ENCODE data around the gene ADGRD1. TPM values are rescaled to one million over a fixed set of nuclear protein-coding genes. Genes with fewer than 3 reads are reported as not detected.

ADGRD1 gene
- total RNA-seq, 6 experiments from 2014 or later: not detected

DNA sequence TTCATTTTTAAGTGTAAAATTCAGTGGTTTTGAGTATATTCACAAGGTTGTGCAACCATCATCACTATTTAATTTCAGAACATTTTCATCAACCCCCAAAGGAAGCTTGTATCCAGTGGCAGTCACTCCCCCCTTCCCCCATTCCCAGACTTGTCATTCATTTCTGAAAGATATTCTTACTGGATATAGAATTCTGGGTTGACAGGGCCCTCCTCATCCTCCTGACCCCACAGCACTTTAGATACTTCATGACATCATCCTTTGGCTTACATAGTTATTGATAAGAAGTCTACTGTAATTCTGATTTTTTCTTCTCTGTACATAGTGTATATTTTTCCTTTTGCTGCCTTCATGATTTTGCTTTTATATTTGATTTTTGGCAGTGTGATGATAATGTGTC lies 8.8 kb upstream of the ADGRD1 start:
- Mint-ChIP-seq H3K4me1 (ENCODE audit: low read depth) (no peaks in the 10 kb centered on the region), H3K4me3 (no peak overlapping the region), H3K9me3 (peaks cover 33% of the 10 kb centered on the region)

GRCh38 chr12:130945786-130946492 lies 7.8 kb upstream of the ADGRD1 start:
- Mint-ChIP-seq H3K9me3 (peaks cover 33% of the 10 kb centered on the region), H3K27me3 (ENCODE audit: insufficient read depth) (no peaks in the 10 kb centered on the region; the same call in 1 of the 2 replicates), H3K4me1 (ENCODE audit: low read depth) (no peaks in the 10 kb centered on the region), H3K36me3 (ENCODE audit: low read depth) (no peaks in the 10 kb centered on the region), H3K27ac (no peak overlapping the region), H3K4me3 (no peak overlapping the region)
- no peak for TF ChIP-seq CTCF (IDR thresholded peaks at IDR 0.05)
- no peak for DNase-seq

More for the DNA sequence above, 8.8 kb upstream of the ADGRD1 start:
- Mint-ChIP-seq H3K27me3 (ENCODE audit: insufficient read depth) (no peaks in the 10 kb centered on the region; the same call in 1 of the 2 replicates), H3K36me3 (ENCODE audit: low read depth) (no peaks in the 10 kb centered on the region), H3K27ac (no peak overlapping the region)
- no peak for DNase-seq
- no peak for TF ChIP-seq CTCF (IDR thresholded peaks at IDR 0.05)

GRCh38 chr12:130947028-130947613 lies 6.6 kb upstream of the ADGRD1 start:
- Mint-ChIP-seq H3K27ac (no peak overlapping the region), H3K4me3 (no peak overlapping the region), H3K27me3 (ENCODE audit: insufficient read depth) (no peaks in the 10 kb centered on the region; the same call in 1 of the 2 replicates), H3K4me1 (ENCODE audit: low read depth) (no peaks in the 10 kb centered on the region), H3K9me3 (peaks cover 38% of the 10 kb centered on the region), H3K36me3 (ENCODE audit: low read depth) (no peaks in the 10 kb centered on the region)
- DNase-seq: no peak
- TF ChIP-seq CTCF (IDR thresholded peaks at IDR 0.05): no peak

- H3K4me3 Mint-ChIP-seq: no peak overlapping the region
- H3K4me1 Mint-ChIP-seq (ENCODE audit: low read depth): no peaks in the 10 kb centered on the region
- H3K27ac Mint-ChIP-seq: no peak overlapping the region
- no peak for TF ChIP-seq CTCF (IDR thresholded peaks at IDR 0.05)
- peaks cover 38% of the 10 kb centered on the region for H3K9me3 Mint-ChIP-seq
- no peaks in the 10 kb centered on the region; the same call in 1 of the 2 replicates for H3K27me3 Mint-ChIP-seq (ENCODE audit: insufficient read depth)
- no peaks in the 10 kb centered on the region for H3K36me3 Mint-ChIP-seq (ENCODE audit: low read depth)
- DNase-seq: no peak
These were observed 5.6 kb upstream of the ADGRD1 start for GRCh38 chr12:130948136-130948535.

DNA sequence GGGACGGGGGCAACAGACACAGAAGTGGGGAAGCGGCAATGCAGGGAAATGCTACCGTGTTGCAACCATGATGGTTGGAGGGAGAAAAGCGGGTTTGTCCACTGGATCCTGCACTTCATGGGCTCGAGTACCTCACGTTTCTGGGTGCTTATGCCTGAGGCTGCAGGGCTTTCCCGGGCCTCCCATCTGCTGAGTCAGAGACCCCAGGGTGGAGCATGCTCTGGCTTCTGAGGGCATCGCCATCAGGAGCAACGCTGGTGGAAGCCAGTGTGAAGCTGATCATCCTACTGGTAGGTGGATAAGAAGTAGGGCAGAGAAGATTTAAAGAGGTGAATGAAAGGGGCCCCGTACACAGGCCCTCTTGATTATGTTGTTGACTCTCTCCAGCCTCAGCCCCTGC lies 5.0 kb upstream of the ADGRD1 start:
- Mint-ChIP-seq H3K36me3 (ENCODE audit: low read depth) (no peaks in the 10 kb centered on the region), H3K4me1 (ENCODE audit: low read depth) (no peaks in the 10 kb centered on the region), H3K9me3 (peaks cover 38% of the 10 kb centered on the region), H3K27me3 (ENCODE audit: insufficient read depth) (peaks cover 2% of the 10 kb centered on the region), H3K27ac (no peak overlapping the region), H3K4me3 (no peak overlapping the region)
- DNase-seq: no peak
- no peak for TF ChIP-seq CTCF (IDR thresholded peaks at IDR 0.05)
